AG04449 (cell line): ENCODE measurements around the gene RBM33.

ENCODE experiments used
- CTCF ChIA-PET: fragments of 350-600 bp; formaldehyde crosslinking; extraction: SDS; loops from one replicate; lab custom pipeline; 2021; ENCODE audit warnings: antibody characterized with exemption; lab: Yijun Ruan, JAX
- POLR2A ChIA-PET: fragments of 400-600, 350-600 bp; formaldehyde crosslinking; extraction: SDS; loops from one replicate; lab custom pipeline; 2020; ENCODE audit warnings: antibody characterized with exemption, inconsistent platforms; lab: Yijun Ruan, JAX
- DNase-seq: peaks from one replicate; pipeline ENCODE4 v3.0.0-alpha.2; 2010; ENCODE audit warnings: low read depth, low spot score
- H3K4me3 ChIP-seq: 2 replicates; pipeline ENCODE4 v1.5.1; 2011; ENCODE audit warnings: low read depth, mild to moderate bottlenecking, control low read depth, low read length
- TF ChIP-seq, protein P1 (sequence below): IDR thresholded peaks from one replicate; pipeline ENCODE4 v1.5.1; 2011; ENCODE audit warnings: mild to moderate bottlenecking, moderate library complexity, low read length, control low read depth, inconsistent platforms; ENCODE audit not compliant: insufficient read depth; ENCODE audit errors: missing control alignments

RBM33 gene

DNA sequence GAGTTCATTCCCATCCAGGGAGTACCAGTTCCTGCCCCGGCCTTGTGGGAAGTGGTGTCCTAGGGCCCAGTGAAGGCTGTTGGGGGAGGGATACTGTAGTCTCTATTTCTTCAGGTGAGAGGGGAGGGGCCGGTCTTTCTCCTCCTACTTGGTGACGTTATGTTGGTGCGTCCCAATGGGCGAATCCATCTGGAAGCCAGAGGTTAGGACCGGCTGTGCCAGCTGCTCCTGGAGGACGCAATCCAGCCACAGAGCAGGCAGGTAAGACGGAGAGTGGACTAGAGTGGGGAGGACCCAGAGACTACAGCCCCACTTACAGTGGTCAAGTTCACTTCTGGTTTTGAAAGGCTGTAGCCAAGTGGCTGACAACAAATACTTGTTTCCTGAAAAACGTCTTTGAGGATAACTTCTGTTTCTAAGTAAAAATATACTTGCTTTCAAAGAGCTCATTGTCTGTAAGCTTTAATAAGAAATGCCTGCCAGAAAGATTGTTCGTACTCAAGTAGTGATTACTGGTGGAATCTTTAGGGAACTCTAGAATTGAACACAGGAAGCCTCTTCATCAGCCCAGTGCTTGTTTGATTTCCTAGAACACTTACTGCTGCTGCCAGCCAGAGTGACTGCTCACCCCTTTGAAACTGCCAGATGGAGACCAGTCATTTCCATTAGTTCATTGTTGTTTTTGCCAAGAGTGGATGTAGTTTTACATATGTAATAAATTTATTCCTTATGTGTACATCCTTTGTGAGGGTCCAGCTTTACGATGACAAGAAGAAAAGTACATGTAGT lies 25.4 kb downstream of the RBM33 start:
- ChIA-PET POLR2A (no interaction called here), CTCF (interaction anchor here (0.9 to 1.5 kb wide), 3 partner anchors 9 to 71 kb away, joined by 3 to 4 read pairs (median 4); no protein-coding TSS in a partner anchor)
- DNase-seq: no peak
- H3K4me3 ChIP-seq: no peak overlapping the region
- TF ChIP-seq, protein P1, sequence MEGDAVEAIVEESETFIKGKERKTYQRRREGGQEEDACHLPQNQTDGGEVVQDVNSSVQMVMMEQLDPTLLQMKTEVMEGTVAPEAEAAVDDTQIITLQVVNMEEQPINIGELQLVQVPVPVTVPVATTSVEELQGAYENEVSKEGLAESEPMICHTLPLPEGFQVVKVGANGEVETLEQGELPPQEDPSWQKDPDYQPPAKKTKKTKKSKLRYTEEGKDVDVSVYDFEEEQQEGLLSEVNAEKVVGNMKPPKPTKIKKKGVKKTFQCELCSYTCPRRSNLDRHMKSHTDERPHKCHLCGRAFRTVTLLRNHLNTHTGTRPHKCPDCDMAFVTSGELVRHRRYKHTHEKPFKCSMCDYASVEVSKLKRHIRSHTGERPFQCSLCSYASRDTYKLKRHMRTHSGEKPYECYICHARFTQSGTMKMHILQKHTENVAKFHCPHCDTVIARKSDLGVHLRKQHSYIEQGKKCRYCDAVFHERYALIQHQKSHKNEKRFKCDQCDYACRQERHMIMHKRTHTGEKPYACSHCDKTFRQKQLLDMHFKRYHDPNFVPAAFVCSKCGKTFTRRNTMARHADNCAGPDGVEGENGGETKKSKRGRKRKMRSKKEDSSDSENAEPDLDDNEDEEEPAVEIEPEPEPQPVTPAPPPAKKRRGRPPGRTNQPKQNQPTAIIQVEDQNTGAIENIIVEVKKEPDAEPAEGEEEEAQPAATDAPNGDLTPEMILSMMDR: no peak

DNA sequence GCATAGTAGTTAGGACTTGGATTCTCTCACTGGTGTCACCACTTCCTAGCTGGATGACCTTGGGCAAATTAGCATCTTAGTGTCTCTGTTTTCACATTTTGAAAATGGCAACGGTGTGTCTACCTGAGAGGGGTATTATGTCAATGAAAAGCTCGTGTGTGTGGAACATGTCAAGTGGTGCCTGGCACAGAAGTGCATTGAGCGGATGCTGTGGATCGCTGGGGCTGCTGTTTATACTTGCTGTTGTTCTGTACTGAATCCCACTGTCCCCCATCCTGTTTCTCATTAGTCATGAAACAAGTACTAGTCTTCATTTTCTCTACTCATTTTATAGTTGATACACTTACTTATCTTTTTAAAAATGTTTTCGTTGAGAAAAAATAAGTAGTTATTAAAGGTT lies 26.1 kb downstream of the RBM33 start:
- no peak for DNase-seq
- TF ChIP-seq, protein P1: no peak
- H3K4me3 ChIP-seq: no peak overlapping the region
- CTCF ChIA-PET: interaction anchor here (1.5 kb wide), 1 partner anchor 72 kb away, joined by 4 read pairs; no protein-coding TSS in a partner anchor
- POLR2A ChIA-PET: no interaction called here

DNA sequence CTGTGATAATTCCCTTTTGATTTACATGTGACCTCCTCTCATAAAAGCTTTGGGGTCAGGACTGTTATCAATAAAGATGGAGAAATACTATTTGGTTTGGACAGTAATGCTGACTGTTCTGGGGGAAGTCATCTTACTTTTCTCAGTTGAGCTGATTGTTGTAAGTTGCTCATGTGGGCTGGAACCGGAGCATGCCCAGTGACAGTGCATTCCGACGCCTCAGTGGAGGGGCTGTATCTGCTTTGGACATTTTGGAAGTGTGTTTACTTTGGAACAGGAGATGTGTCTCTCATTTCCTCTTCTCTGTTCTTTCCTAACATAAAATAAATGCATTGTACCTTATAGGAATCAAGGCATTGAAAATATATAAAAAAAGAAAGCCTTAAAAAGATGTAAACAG lies 30.1 kb downstream of the RBM33 start:
- DNase-seq: no peak
- ChIA-PET POLR2A (no interaction called here), CTCF (no interaction called here)
- no peak overlapping the region for H3K4me3 ChIP-seq
- TF ChIP-seq, protein P1: no peak

DNA sequence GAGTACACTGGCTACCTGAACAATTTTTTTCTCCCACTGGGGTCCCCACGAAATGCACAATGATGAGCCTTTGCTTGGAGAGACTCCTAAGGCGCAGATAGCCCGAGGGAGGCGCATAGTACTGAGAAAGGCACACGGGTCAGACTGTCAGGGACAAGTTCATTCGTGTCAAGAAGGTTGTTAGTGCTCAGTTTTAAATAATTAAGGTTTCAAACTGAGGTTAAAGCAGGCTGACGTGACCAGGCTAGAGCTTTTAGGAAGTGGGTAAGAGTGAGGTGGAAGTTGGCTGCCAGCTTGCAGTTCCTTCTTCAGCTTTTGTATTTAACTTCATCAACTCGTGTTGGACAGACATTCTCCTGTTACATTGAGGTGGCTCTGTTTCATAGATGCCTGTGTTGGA lies 31.6 kb downstream of the RBM33 start:
- ChIA-PET CTCF (interaction anchor here (0.6 kb wide), 1 partner anchor 262 kb away, joined by 4 read pairs; no protein-coding TSS in a partner anchor), POLR2A (no interaction called here)
- TF ChIP-seq, protein P1: no peak
- no peak overlapping the region for H3K4me3 ChIP-seq
- DNase-seq: no peak

DNA sequence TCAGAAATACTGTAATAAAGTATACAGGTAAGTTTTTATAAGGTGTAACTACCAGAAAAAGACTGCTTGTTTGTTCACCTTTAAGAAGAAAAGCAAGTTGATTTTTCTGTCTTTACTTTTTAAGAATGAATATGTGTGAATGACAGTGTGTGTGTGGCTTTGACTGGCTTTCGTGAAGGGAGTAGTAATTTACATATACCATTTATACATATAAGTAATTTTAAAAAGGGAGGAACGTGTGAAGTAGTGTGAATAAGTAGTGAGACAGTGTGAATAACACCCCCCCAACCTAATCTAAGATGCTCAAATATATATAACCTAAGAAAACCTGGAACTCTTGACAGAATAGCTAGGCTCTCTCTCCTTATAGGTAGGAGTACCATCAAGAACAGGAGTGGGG lies 33.2 kb downstream of the RBM33 start:
- TF ChIP-seq, protein P1: no peak
- POLR2A ChIA-PET: no interaction called here
- no peak overlapping the region for H3K4me3 ChIP-seq
- DNase-seq: no peak
- CTCF ChIA-PET: no interaction called here

DNA sequence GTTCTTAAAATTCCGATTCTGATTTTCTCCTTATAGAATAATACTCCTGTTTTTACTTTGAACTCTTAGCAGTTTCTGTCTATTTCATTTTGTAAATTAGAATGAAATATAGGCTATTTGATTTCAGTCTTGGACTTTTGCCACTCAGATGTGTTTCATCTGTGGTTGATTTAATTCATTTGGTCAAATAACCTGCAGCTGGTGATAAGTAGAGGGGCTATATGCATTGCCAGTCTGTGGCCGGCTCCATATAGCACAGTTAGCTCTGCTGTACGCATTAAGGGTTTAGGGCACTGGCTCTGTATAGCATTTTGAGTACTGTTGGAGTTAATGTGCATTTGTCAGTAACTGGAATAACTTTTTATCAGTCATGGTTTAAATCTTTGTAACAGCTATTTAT lies 35.7 kb downstream of the RBM33 start:
- ChIA-PET CTCF (no interaction called here), POLR2A (no interaction called here)
- no peak for DNase-seq
- TF ChIP-seq, protein P1: no peak
- no peak overlapping the region for H3K4me3 ChIP-seq
